ENCODE data around the gene WDR18.
"Not testable (repeated sequence)": the region's sequence is repeated elsewhere in the genome, so short reads cannot be mapped to it uniquely, and the experiment has no call there.

Gene WDR18

DNA sequence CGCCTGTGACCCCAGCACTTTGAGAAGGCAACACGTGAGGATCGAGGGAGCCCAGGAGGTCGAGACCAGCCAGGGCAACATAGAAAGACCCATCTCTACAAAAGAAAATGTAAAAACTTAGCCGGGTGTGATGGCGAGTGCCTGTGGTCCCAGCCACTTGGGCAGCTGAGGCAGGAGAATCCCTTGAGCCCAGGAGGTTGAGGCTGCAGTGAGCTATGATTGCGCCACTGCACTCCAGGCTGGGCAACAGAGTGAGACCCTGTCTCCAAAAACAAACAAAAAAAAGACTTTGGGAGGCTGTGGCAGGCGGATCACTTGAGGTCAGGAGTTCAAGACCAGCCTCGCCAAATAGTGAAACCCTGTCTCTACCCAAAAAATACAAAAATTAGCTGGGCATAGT is 26.6 kb upstream of the WDR18 start:
- peaks cover 13% of the 10 kb centered on the region for H3K4me1 ChIP-seq (ENCODE audit: control insufficient read depth, insufficient read depth, low read length, poor library complexity, severe bottlenecking)
- DNase-seq; H3K27ac ChIP-seq (ENCODE audit: insufficient read depth, low read length, poor library complexity, severe bottlenecking); H3K4me3 ChIP-seq (ENCODE audit: insufficient read depth, low read depth, low read length, poor library complexity, severe bottlenecking); H3K36me3 ChIP-seq (ENCODE audit: control insufficient read depth, insufficient read depth, low read length); H3K9me3 ChIP-seq (ENCODE audit: control insufficient read depth, low read length); H3K27me3 ChIP-seq (replicated peaks; ENCODE audit: control insufficient read depth, insufficient read depth, low read length, poor library complexity, severe bottlenecking): not testable (repeated sequence)

DNA sequence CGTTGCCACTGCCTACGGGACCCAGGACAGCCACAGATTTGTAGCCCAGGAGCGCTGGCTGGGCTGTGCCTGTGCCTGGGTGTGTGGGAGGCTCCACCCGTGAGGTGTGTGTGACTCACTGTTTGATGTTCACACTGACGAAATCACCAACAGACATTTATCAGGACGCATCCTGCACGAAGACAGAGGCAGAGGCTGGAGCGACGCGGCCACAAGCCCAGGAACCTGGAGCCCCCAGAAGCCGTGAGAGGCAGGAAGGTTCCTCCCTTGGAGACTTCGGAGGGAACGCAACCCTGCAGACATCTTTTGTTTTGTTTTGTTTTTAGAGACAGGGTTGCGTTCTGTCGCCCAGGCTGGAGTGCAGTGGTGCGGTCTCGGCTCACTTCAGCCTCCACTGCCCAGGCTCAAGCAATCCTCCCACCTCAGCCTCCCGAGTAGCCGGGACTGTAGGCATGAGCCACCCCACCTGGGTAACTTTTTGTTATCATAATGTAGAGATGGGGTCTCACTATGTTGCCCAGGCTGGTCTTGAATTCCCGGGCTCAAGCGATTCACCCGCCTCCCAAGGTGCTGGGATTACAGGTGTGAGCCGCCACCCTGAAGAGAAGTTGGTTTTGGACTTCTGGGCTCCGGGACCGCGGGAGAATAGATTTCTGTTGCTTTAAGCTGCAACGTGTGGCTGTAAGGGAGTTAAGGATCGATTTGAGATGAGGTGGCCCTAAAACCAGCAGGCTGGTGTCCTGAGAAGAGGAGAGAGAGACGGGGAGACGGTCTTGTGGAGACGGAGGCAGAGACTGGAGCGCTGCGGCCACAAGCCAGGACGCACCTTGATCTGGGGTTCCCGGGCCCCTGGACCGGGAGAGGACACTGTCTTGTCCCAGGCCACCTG is 24.9 kb upstream of the WDR18 start:
- no peaks in the 10 kb centered on the region for H3K27me3 ChIP-seq (replicated peaks; ENCODE audit: control insufficient read depth, insufficient read depth, low read length, poor library complexity, severe bottlenecking)
- H3K36me3 ChIP-seq (ENCODE audit: control insufficient read depth, insufficient read depth, low read length) = no peaks in the 10 kb centered on the region
- H3K4me3 ChIP-seq (ENCODE audit: insufficient read depth, low read depth, low read length, poor library complexity, severe bottlenecking) = no peak overlapping the region
- no peaks in the 10 kb centered on the region for H3K4me1 ChIP-seq (ENCODE audit: control insufficient read depth, insufficient read depth, low read length, poor library complexity, severe bottlenecking)
- no peak overlapping the region for H3K27ac ChIP-seq (ENCODE audit: insufficient read depth, low read length, poor library complexity, severe bottlenecking)
- no peaks in the 10 kb centered on the region for H3K9me3 ChIP-seq (ENCODE audit: control insufficient read depth, low read length)
- no peak for DNase-seq

DNA sequence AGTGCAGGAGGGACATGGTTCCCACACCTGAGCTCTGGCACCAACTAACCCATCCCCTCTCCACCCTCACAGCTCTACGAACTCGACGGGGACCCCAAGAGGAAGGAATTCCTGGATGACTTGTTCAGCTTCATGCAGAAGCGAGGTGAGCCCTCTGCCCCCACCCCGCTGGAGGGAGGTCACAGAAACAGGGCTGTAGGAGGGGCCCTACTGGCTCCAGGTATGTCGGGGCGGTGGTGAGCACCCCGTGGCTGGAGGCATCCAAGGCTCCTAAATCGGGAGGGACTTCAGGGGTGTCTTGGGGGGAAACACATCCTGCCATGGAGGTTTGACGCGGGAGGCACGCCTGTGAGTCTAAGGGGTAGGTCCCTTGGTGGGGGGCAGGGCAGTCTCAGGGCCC is 24.1 kb upstream of the WDR18 start:
- no peaks in the 10 kb centered on the region for H3K36me3 ChIP-seq (ENCODE audit: control insufficient read depth, insufficient read depth, low read length)
- no peaks in the 10 kb centered on the region for H3K27me3 ChIP-seq (replicated peaks; ENCODE audit: control insufficient read depth, insufficient read depth, low read length, poor library complexity, severe bottlenecking)
- no peak for DNase-seq
- no peaks in the 10 kb centered on the region for H3K4me1 ChIP-seq (ENCODE audit: control insufficient read depth, insufficient read depth, low read length, poor library complexity, severe bottlenecking)
- no peaks in the 10 kb centered on the region for H3K9me3 ChIP-seq (ENCODE audit: control insufficient read depth, low read length)
- no peak overlapping the region for H3K27ac ChIP-seq (ENCODE audit: insufficient read depth, low read length, poor library complexity, severe bottlenecking)
- no peak overlapping the region for H3K4me3 ChIP-seq (ENCODE audit: insufficient read depth, low read depth, low read length, poor library complexity, severe bottlenecking)

DNA sequence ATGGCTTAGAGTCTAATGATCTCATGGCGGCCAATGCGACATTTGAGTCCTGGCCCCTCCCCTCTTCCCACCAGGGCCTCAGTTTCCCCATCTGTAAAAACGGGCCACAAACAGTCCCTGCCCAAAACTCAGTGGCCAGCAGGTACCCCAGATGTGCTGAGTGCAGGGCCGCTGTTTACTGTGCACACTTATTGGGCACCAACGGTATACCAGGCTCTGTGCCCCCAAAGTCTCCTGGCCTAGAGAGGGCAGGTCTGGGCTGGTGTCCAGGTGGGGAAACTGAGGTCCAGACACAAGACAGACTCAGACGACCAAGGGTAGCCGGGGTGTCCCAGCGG is 23.6 kb upstream of the WDR18 start:
- no peak for DNase-seq
- Histone ChIP-seq H3K27ac (ENCODE audit: insufficient read depth, low read length, poor library complexity, severe bottlenecking) (no peak overlapping the region), H3K36me3 (ENCODE audit: control insufficient read depth, insufficient read depth, low read length) (no peaks in the 10 kb centered on the region), H3K4me1 (ENCODE audit: control insufficient read depth, insufficient read depth, low read length, poor library complexity, severe bottlenecking) (no peaks in the 10 kb centered on the region), H3K4me3 (ENCODE audit: insufficient read depth, low read depth, low read length, poor library complexity, severe bottlenecking) (no peak overlapping the region), H3K9me3 (ENCODE audit: control insufficient read depth, low read length) (no peaks in the 10 kb centered on the region), H3K27me3 (replicated peaks; ENCODE audit: control insufficient read depth, insufficient read depth, low read length, poor library complexity, severe bottlenecking) (no peaks in the 10 kb centered on the region)

DNA sequence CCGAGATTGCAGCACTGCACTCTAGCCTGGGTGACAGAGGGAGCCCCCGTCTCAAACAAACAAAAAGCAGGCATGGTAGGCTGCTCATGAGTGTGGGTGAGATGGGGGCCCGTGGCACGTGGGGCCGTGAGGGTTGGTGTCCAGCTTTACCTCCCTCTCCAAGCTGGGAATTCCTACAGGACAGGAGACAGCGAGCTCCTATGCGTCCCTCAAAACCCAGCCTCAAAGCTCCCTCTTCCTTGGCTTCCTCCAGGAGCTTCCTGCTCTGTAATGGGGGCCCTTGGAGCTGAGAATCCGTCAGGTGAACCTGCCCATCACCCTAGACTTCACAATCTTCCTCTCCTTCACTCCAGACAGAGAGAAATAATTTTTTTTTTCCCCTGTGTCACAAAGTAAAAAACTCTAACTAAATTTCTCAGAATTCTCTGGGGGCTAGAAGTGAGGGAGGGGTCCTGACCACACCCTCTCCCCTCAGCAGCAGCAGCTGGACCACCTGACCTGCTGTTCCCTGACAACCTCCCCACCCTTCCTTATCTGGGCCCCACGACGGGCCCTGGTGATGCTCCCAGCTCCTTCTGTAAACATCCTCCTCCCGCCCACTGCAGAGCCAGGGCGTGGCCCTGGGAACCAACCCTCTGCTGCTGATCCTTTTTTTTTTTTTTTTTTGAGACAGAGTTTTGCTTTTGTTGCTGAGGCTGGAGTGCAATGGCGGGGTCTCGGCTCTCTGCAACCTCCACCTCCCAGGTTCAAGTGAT is 22.1 kb upstream of the WDR18 start:
- Histone ChIP-seq H3K27ac (ENCODE audit: insufficient read depth, low read length, poor library complexity, severe bottlenecking) (no peak overlapping the region), H3K27me3 (replicated peaks; ENCODE audit: control insufficient read depth, insufficient read depth, low read length, poor library complexity, severe bottlenecking) (no peaks in the 10 kb centered on the region), H3K4me3 (ENCODE audit: insufficient read depth, low read depth, low read length, poor library complexity, severe bottlenecking) (no peak overlapping the region), H3K4me1 (ENCODE audit: control insufficient read depth, insufficient read depth, low read length, poor library complexity, severe bottlenecking) (no peaks in the 10 kb centered on the region), H3K36me3 (ENCODE audit: control insufficient read depth, insufficient read depth, low read length) (no peaks in the 10 kb centered on the region), H3K9me3 (ENCODE audit: control insufficient read depth, low read length) (no peaks in the 10 kb centered on the region)
- no peak for DNase-seq

DNA sequence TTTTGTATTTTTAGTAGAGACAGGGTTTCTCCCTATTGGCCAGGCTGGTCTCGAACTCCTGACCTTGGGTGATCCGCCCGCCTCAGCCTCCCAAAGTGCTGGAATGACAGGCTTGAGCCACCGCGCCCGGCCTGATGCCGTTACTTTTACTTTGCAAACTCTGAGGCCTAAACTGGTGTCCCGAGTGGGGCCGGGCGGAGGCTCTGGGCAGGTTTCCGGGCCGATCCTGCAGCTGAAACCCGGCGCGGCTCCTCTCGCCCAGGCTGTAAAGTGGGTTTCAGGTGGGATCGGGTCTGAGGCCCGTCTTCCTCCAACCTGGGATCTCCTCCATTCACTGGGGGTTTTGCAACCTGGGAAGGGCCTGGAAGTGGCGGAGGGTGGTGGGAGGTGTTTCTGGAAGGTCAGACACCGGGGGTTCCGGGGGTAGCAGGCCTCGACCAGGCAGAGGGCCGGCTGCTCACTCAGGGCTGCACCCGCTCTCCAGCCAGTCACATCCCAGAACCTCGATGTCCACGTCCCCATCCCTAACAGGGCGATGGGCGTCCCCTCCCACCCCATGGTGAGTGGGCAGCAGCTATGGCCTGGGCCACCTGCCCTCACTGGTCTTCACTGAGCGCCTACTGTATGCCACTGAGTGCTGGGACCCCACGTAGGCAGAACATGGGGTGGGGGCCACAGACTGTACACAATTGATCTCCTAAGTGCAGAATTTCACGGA is 21.3 kb upstream of the WDR18 start:
- no peaks in the 10 kb centered on the region for H3K36me3 ChIP-seq (ENCODE audit: control insufficient read depth, insufficient read depth, low read length)
- H3K4me1 ChIP-seq (ENCODE audit: control insufficient read depth, insufficient read depth, low read length, poor library complexity, severe bottlenecking) = no peaks in the 10 kb centered on the region

DNA sequence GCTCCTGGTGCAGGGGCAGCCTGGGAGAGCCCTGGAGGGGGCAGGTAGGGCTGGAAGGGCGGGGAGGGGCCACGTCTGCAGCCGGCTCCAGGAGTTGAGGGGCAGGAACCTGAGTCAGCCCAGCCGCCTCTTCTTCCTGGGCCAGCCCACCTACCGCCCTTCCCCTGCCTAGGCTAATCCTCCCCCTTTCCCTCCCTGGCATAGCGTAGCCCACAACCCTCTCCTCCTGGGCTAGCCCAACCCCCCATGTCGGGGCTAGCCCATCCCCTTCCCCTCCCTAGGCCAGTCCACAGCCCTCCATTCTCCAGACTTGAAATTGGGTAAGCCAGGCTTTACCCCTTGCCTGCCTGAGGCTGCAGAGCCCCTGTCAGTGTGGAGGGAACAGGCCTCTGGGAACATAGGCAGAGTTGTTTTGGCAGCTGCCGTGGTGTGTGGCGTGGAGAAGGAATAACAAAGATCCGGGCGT is 20.6 kb upstream of the WDR18 start:
- Histone ChIP-seq H3K4me3 (ENCODE audit: insufficient read depth, low read depth, low read length, poor library complexity, severe bottlenecking) (no peak overlapping the region), H3K9me3 (ENCODE audit: control insufficient read depth, low read length) (no peaks in the 10 kb centered on the region), H3K27ac (ENCODE audit: insufficient read depth, low read length, poor library complexity, severe bottlenecking) (no peak overlapping the region), H3K27me3 (replicated peaks; ENCODE audit: control insufficient read depth, insufficient read depth, low read length, poor library complexity, severe bottlenecking) (no peaks in the 10 kb centered on the region), H3K4me1 (ENCODE audit: control insufficient read depth, insufficient read depth, low read length, poor library complexity, severe bottlenecking) (no peaks in the 10 kb centered on the region), H3K36me3 (ENCODE audit: control insufficient read depth, insufficient read depth, low read length) (no peaks in the 10 kb centered on the region)
- no peak for DNase-seq

More for the DNA sequence above, 21.3 kb upstream of the WDR18 start:
- Histone ChIP-seq H3K27me3 (replicated peaks; ENCODE audit: control insufficient read depth, insufficient read depth, low read length, poor library complexity, severe bottlenecking) (no peaks in the 10 kb centered on the region), H3K4me3 (ENCODE audit: insufficient read depth, low read depth, low read length, poor library complexity, severe bottlenecking) (no peak overlapping the region), H3K9me3 (ENCODE audit: control insufficient read depth, low read length) (no peaks in the 10 kb centered on the region), H3K27ac (ENCODE audit: insufficient read depth, low read length, poor library complexity, severe bottlenecking) (no peak overlapping the region)
- DNase-seq = no peak

DNA sequence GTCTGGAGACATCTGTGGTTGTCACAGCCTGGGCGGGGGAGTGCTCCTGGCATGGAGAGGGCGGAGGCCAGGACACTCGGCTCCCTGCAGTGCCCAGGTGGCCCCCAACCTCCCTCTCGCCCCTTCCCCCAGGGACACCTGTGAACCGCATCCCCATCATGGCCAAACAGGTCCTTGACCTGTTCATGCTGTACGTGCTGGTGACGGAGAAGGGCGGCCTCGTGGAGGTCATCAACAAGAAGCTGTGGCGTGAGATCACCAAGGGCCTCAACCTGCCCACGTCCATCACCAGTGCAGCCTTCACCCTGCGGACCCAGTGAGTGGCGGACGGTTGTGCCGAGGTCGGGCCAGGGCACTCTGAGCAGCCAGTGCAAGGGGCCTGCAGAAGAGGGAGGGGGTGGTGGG is 20.0 kb upstream of the WDR18 start:
- no peaks in the 10 kb centered on the region for H3K9me3 ChIP-seq (ENCODE audit: control insufficient read depth, low read length)
- no peak overlapping the region for H3K4me3 ChIP-seq (ENCODE audit: insufficient read depth, low read depth, low read length, poor library complexity, severe bottlenecking)
- H3K4me1 ChIP-seq (ENCODE audit: control insufficient read depth, insufficient read depth, low read length, poor library complexity, severe bottlenecking) = no peaks in the 10 kb centered on the region
- H3K27ac ChIP-seq (ENCODE audit: insufficient read depth, low read length, poor library complexity, severe bottlenecking) = no peak overlapping the region
- H3K36me3 ChIP-seq (ENCODE audit: control insufficient read depth, insufficient read depth, low read length) = no peaks in the 10 kb centered on the region
- DNase-seq = no peak
- H3K27me3 ChIP-seq (replicated peaks; ENCODE audit: control insufficient read depth, insufficient read depth, low read length, poor library complexity, severe bottlenecking) = no peaks in the 10 kb centered on the region

DNA sequence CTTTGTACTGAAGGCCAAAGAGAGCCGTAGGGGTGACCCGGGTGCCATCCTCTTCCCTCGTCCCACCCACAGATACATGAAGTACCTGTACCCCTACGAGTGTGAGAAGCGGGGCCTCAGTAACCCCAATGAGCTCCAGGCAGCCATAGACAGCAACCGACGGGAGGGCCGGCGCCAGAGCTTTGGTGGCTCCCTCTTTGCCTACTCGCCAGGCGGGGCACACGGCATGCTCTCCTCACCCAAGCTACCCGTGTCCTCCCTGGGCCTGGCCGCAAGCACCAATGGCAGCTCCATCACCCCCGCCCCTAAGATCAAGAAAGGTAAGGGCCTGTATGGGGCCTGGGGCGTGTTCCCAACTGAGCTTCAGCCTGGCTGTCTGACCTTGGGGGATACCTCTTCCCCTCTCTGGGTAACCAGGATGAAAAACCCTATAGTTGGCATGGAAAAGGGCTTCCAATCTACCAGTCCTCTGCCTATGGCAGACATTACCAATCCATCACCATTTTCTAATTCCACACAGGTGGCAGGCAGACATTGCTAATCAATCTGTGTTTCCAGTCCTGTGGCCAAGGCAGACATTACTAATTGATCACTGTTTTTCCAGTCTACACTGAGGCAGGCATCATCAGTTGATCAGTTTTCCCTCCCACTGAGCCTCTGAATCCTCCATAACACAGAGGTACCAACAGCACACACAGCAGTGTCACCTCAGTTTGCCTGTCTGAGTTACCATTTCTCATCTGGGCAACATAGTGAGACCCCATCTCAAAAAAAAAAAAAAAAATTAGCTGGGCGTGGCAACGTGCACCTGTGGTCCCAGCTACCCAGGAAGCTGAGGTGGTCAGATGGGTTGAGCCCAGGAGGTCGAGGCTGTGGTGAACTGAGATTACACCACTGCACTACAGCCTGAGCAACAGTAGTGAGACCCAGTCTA is 19.1 kb upstream of the WDR18 start:
- H3K27me3 ChIP-seq (replicated peaks; ENCODE audit: control insufficient read depth, insufficient read depth, low read length, poor library complexity, severe bottlenecking) = no peaks in the 10 kb centered on the region
- no peaks in the 10 kb centered on the region for H3K9me3 ChIP-seq (ENCODE audit: control insufficient read depth, low read length)
- no peaks in the 10 kb centered on the region for H3K36me3 ChIP-seq (ENCODE audit: control insufficient read depth, insufficient read depth, low read length)
- H3K27ac ChIP-seq (ENCODE audit: insufficient read depth, low read length, poor library complexity, severe bottlenecking) = no peak overlapping the region
- no peak for DNase-seq
- no peaks in the 10 kb centered on the region for H3K4me1 ChIP-seq (ENCODE audit: control insufficient read depth, insufficient read depth, low read length, poor library complexity, severe bottlenecking)
- no peak overlapping the region for H3K4me3 ChIP-seq (ENCODE audit: insufficient read depth, low read depth, low read length, poor library complexity, severe bottlenecking)
